Measurements from ENCODE around the gene BRCA2.

DNA sequence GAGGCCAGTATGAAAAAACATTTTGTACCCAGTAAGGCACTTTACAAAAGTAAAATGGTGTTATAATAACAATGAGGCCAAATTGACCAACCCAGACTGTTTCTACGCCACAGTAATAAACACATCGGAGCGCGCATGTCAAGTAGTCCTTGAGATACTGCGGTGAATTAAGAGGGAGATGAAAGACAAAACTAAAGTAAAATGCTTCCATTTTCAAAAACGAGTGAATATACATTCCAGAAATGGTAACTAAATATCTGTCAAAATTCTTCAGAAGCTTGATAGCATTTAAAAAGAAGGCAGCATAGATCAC lies 93.6 kb downstream of the BRCA2 start:
- TF ChIP-seq, protein P1, sequence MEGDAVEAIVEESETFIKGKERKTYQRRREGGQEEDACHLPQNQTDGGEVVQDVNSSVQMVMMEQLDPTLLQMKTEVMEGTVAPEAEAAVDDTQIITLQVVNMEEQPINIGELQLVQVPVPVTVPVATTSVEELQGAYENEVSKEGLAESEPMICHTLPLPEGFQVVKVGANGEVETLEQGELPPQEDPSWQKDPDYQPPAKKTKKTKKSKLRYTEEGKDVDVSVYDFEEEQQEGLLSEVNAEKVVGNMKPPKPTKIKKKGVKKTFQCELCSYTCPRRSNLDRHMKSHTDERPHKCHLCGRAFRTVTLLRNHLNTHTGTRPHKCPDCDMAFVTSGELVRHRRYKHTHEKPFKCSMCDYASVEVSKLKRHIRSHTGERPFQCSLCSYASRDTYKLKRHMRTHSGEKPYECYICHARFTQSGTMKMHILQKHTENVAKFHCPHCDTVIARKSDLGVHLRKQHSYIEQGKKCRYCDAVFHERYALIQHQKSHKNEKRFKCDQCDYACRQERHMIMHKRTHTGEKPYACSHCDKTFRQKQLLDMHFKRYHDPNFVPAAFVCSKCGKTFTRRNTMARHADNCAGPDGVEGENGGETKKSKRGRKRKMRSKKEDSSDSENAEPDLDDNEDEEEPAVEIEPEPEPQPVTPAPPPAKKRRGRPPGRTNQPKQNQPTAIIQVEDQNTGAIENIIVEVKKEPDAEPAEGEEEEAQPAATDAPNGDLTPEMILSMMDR (IDR thresholded peaks at IDR 0.05; ENCODE audit: low read length), result no peak
- no peak for TF ChIP-seq EZH2phosphoT487 (IDR thresholded peaks at IDR 0.05; ENCODE audit: low read length)
